Activated T-cell treated with anti-CD3 and anti-CD28 coated beads, Interleukin-2, amount 50 U/mL, for 4 hours (primary cell): ENCODE data around the gene VTA1. TPM values are rescaled to one million over a fixed set of nuclear protein-coding genes. Genes with fewer than 3 reads are reported as not detected.
"Not testable (repeated sequence)": the region's sequence is repeated elsewhere in the genome, so short reads cannot be mapped to it uniquely, and the experiment has no call there.

Experiments used
- ATAC-seq, 2 donors: fragments of 200-7000 bp; cut with Tn5 transposase; one replicate each; pipeline ENCODE4 v1.10.0; 2021
- DNase-seq: peaks from one replicate; pipeline ENCODE4 v3.0.0-alpha.2; 2020
- H3K27me3 Mint-ChIP-seq: one replicate; pipeline ENCODE4 v1.8.0; 2021; ENCODE audit warnings: low read depth, mixed read lengths
- H3K36me3 Mint-ChIP-seq: one replicate; pipeline ENCODE4 v1.8.0; 2022; ENCODE audit warnings: mixed read lengths; ENCODE audit not compliant: insufficient read depth
- H3K4me1 Mint-ChIP-seq: one replicate; pipeline ENCODE4 v1.8.0; 2021; ENCODE audit warnings: low read depth, mixed read lengths
- H3K4me3 Mint-ChIP-seq: one replicate; pipeline ENCODE4 v1.8.0; 2021; ENCODE audit warnings: mild to moderate bottlenecking, moderate library complexity, mixed read lengths
- H3K9me3 Mint-ChIP-seq: one replicate; pipeline ENCODE4 v1.8.0; 2021; ENCODE audit warnings: mixed read lengths
- total RNA-seq, 3 donors: library from RNA; stranded (reverse); gene quantifications; one replicate each; pipeline ENCODE4 v1.2.1, GENCODE V29; 2021

Gene VTA1
- total RNA-seq, 3 donors from 2014 or later: 63.3 to 69.7 (median 63.3) TPM

DNA sequence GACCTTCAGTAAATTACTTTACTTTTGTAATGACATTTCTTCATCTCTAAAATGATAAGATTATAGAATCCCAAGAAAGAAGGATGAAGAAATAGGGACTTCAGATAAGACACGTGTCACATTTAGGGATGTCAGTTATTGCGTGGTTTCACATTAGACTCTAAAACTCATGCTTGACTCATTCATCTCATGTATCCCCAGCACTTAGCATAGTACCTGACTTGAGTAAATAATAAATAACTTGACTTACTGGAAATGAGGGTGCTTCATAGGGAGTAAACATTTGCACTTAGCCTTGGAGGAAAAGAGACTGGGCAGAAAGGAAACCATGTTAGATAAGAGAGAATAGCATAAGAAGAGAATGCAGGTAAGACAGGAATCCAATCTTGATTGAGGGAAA lies 37.2 kb downstream of the VTA1 start:
- H3K9me3 Mint-ChIP-seq: no peaks in the 10 kb centered on the region
- ATAC-seq: no peak

DNA sequence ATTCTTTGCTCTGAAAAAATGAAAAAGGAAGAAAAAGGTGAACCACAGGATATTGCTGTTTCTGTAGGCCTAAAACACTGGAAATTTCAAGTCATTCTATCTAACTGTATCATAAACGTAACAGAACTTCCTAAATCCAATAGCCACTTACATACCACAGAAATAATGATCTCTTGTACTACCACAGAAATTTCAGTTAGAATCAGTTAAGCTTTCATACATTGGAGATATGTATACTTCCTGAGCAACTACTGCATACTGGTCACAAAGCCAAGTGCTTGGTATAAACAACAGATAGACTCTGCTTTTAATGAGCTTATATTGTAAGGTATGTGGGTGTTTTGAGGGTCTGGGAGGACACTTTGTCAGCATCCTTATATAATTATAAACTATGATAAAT lies 38.6 kb downstream of the VTA1 start:
- no peaks in the 10 kb centered on the region for H3K27me3 Mint-ChIP-seq

More for the DNA sequence above, 37.2 kb downstream of the VTA1 start:
- H3K27me3 Mint-ChIP-seq: no peaks in the 10 kb centered on the region
- no peak overlapping the region for H3K4me3 Mint-ChIP-seq
- DNase-seq: no peak
- peaks cover 24% of the 10 kb centered on the region for H3K36me3 Mint-ChIP-seq
- H3K4me1 Mint-ChIP-seq: peaks cover 16% of the 10 kb centered on the region

GRCh38 chr6:142187209-142187608 lies 40.1 kb downstream of the VTA1 start:
- H3K36me3 Mint-ChIP-seq: peaks cover 19% of the 10 kb centered on the region
- H3K9me3 Mint-ChIP-seq: no peaks in the 10 kb centered on the region
- no peak overlapping the region for H3K4me3 Mint-ChIP-seq
- H3K4me1 Mint-ChIP-seq: peaks cover 11% of the 10 kb centered on the region
- ATAC-seq: no peak
- DNase-seq: no peak
- H3K27me3 Mint-ChIP-seq: no peaks in the 10 kb centered on the region

More for the DNA sequence above, 38.6 kb downstream of the VTA1 start:
- no peak for DNase-seq
- peaks cover 14% of the 10 kb centered on the region for H3K4me1 Mint-ChIP-seq
- no peak overlapping the region for H3K4me3 Mint-ChIP-seq
- H3K9me3 Mint-ChIP-seq: no peaks in the 10 kb centered on the region
- peaks cover 22% of the 10 kb centered on the region for H3K36me3 Mint-ChIP-seq
- ATAC-seq: no peak

GRCh38 chr6:142188341-142188740 lies 41.3 kb downstream of the VTA1 start:
- H3K36me3 Mint-ChIP-seq: peaks cover 13% of the 10 kb centered on the region
- not testable (repeated sequence) for H3K27me3 Mint-ChIP-seq, H3K4me3 Mint-ChIP-seq, ATAC-seq, DNase-seq, H3K9me3 Mint-ChIP-seq
- H3K4me1 Mint-ChIP-seq: peaks cover 13% of the 10 kb centered on the region

DNA sequence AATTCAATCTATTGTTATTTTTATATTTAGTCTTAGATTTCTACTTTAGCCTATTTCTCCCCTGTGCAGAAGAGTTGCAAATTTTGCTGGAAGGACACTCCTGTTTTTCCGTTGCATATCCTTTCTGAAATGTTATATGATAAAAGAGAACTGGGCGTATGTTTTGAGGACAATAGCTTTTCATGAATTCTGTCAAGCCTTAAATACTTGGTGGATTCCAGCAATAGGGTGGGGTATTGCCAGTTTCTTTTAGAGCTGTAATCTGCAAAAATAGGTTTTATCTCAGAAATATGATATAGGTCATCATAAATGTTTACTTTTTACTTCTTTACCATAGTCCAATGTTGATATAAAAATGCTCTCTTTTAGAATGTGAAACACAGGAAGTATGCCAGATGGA lies 42.0 kb downstream of the VTA1 start:
- DNase-seq (no peak), ATAC-seq (no peak)
- no peaks in the 10 kb centered on the region for H3K27me3 Mint-ChIP-seq
- H3K4me3 Mint-ChIP-seq: no peak overlapping the region
- H3K4me1 Mint-ChIP-seq: peaks cover 18% of the 10 kb centered on the region
- H3K9me3 Mint-ChIP-seq: no peaks in the 10 kb centered on the region
- peaks cover 13% of the 10 kb centered on the region for H3K36me3 Mint-ChIP-seq

GRCh38 chr6:142192343-142192742 lies 45.3 kb downstream of the VTA1 start:
- ATAC-seq (no peak), DNase-seq (no peak)
- Mint-ChIP-seq H3K4me3 (no peak overlapping the region), H3K9me3 (no peaks in the 10 kb centered on the region), H3K4me1 (peaks cover 38% of the 10 kb centered on the region), H3K36me3 (peaks cover 17% of the 10 kb centered on the region), H3K27me3 (no peaks in the 10 kb centered on the region)

DNA sequence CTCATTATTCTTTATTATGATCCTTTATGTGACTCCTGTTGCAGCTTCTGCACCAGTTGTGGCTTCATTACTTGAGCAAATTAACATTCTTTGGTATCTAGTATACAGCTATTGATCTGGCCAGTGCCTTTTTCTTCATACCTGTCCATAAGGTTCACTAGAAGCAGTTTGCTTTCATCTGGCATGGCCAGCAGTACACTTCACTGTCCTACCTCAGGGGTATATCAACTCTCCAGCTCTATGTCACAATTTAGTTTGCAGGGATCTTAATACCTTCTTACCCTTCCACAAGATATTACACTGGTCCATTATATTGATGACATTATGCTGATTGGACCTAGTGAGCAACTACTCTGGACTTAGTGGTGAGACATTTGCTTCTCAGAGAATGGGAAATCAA lies 46.6 kb downstream of the VTA1 start:
- Mint-ChIP-seq H3K4me3 (no peak overlapping the region), H3K9me3 (no peaks in the 10 kb centered on the region), H3K27me3 (no peaks in the 10 kb centered on the region), H3K36me3 (peaks cover 19% of the 10 kb centered on the region), H3K4me1 (peaks cover 38% of the 10 kb centered on the region)
- ATAC-seq: no peak
- DNase-seq: no peak

DNA sequence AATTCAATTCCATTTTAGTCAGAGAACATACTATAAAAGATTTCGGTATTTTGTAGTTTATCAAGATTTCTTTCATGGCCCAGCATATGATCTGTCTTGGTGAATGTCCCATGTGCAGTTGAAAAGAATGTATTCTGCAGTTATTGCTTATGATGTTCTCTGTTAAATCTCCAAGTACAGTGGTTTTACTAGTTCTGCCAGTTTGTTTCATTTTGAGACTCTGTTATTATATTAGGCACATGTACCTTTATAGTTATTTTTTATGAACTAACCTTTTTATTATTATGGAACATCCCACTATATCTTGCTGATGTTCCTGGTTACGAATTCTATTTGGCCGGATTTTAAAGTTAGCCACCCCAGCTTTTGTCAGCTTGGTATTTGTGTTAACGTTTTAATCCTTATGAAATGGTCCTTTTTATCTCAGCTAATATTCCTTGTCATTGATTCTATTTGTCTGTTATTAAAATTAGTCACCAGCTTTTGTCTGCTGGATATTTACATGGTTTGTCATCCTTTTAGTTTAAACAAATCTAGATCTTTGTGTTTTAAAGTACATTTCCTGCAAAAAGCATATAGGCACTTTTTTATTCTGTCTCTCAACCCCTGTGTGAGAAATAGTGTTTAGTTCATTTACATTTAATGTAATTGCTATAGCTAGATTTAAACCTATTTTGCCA lies 48.9 kb downstream of the VTA1 start:
- peaks cover 16% of the 10 kb centered on the region for H3K36me3 Mint-ChIP-seq
- peaks cover 38% of the 10 kb centered on the region for H3K4me1 Mint-ChIP-seq
- H3K27me3 Mint-ChIP-seq: no peaks in the 10 kb centered on the region
- ATAC-seq: no peak
- no peak overlapping the region for H3K4me3 Mint-ChIP-seq
- no peak for DNase-seq
- no peaks in the 10 kb centered on the region for H3K9me3 Mint-ChIP-seq

GRCh38 chr6:142200846-142201628 lies 54.0 kb downstream of the VTA1 start:
- Mint-ChIP-seq H3K9me3 (no peaks in the 10 kb centered on the region), H3K27me3 (no peaks in the 10 kb centered on the region), H3K36me3 (peaks cover 24% of the 10 kb centered on the region), H3K4me3 (no peak overlapping the region), H3K4me1 (peaks cover 13% of the 10 kb centered on the region)
- DNase-seq: no peak
- no peak for ATAC-seq

GRCh38 chr6:142207265-142207877 lies 60.3 kb downstream of the VTA1 start:
- Mint-ChIP-seq H3K4me1 (no peaks in the 10 kb centered on the region), H3K4me3 (no peak overlapping the region), H3K36me3 (peaks cover 48% of the 10 kb centered on the region), H3K27me3 (no peaks in the 10 kb centered on the region), H3K9me3 (no peaks in the 10 kb centered on the region)
- DNase-seq (peak; percentile 30), ATAC-seq (peak in 1 of 2 donors; percentile 46)

- no peaks in the 10 kb centered on the region for H3K27me3 Mint-ChIP-seq
- ATAC-seq (no peak), DNase-seq (no peak)
- peaks cover 58% of the 10 kb centered on the region for H3K36me3 Mint-ChIP-seq
- H3K4me1 Mint-ChIP-seq: no peaks in the 10 kb centered on the region
- no peak overlapping the region for H3K4me3 Mint-ChIP-seq
- H3K9me3 Mint-ChIP-seq: no peaks in the 10 kb centered on the region
These were observed 63.5 kb downstream of the VTA1 start for GRCh38 chr6:142210606-142211005.

DNA sequence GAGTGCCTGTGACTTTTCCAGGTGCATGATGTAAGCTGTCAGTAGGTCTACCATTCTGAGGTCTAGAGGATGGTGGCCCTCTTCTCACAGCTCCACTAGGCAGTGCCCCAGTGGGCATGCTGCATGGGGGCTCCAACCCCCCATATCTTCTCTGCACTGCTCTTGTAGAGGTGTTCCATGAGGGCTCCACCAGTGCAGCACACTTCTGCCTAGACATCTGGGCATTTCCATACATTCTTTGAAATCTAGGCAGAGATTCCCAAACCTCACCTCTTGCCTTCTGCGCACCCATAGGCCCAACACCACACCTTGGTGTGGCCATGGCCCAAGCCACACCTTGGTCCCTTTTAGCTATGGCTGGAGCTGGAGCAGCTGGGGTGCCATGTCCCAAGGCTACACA lies 66.3 kb downstream of the VTA1 start:
- no peaks in the 10 kb centered on the region for H3K4me1 Mint-ChIP-seq
- ATAC-seq (no peak), DNase-seq (no peak)
- H3K9me3 Mint-ChIP-seq: no peaks in the 10 kb centered on the region
- no peak overlapping the region for H3K4me3 Mint-ChIP-seq
- H3K36me3 Mint-ChIP-seq: peaks cover 48% of the 10 kb centered on the region
- H3K27me3 Mint-ChIP-seq: no peaks in the 10 kb centered on the region

GRCh38 chr6:142218446-142218845 lies 71.4 kb downstream of the VTA1 start:
- no peaks in the 10 kb centered on the region for H3K27me3 Mint-ChIP-seq
- peaks cover 16% of the 10 kb centered on the region for H3K36me3 Mint-ChIP-seq
- DNase-seq (no peak), ATAC-seq (no peak)
- no peaks in the 10 kb centered on the region for H3K4me1 Mint-ChIP-seq
- no peaks in the 10 kb centered on the region for H3K9me3 Mint-ChIP-seq
- H3K4me3 Mint-ChIP-seq: no peak overlapping the region

GRCh38 chr6:142222022-142222421 lies 75.0 kb downstream of the VTA1 start:
- no peak for ATAC-seq
- Mint-ChIP-seq H3K27me3 (no peaks in the 10 kb centered on the region), H3K4me3 (no peak overlapping the region), H3K9me3 (no peaks in the 10 kb centered on the region), H3K4me1 (no peaks in the 10 kb centered on the region), H3K36me3 (peaks cover 5% of the 10 kb centered on the region)
- DNase-seq: no peak

DNA sequence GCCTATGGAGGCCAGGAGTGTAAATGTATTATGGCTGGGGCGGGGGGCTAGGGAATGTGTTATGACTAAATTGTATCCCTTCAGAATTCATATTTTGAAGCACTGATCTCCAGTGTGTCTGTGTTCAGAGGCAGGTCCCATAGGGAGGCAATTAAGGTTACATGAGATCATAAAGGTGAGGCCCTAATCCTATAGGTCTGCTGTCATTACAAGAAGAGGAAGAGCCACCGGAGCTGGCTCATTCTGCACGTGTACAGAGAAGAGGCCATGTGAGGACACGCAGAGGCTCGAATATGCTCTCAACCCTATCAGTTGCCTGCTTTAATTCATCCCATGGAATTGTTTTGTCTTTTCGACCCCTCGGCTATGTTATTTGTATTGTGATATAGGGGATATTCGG lies 76.9 kb downstream of the VTA1 start:
- H3K27me3 Mint-ChIP-seq: no peaks in the 10 kb centered on the region

More for the DNA sequence above, 76.9 kb downstream of the VTA1 start:
- no peak overlapping the region for H3K4me3 Mint-ChIP-seq
- ATAC-seq: no peak
- no peaks in the 10 kb centered on the region for H3K4me1 Mint-ChIP-seq
- DNase-seq: no peak
- peaks cover 13% of the 10 kb centered on the region for H3K9me3 Mint-ChIP-seq
- peaks cover 3% of the 10 kb centered on the region for H3K36me3 Mint-ChIP-seq
